Astrocyte (in vitro differentiated cells and primary cell): ENCODE results near the gene CELA2B. TPM values are rescaled to one million over a fixed set of nuclear protein-coding genes. Genes with fewer than 3 reads are reported as not detected.
"Not testable (repeated sequence)": the region's sequence is repeated elsewhere in the genome, so short reads cannot be mapped to it uniquely, and the experiment has no call there.

Experiments used
- DNase-seq: peaks from one replicate; pipeline ENCODE4 v3.0.0-alpha.2; 2010; ENCODE audit warnings: low read depth
- FAIRE-seq: peaks from 2 replicates; lab custom pipeline; 2011; peaks lifted over from hg19 to GRCh38; lab: Jason Lieb, UNC
- H2AFZ ChIP-seq: 2 replicates; pipeline ENCODE4 v1.6.0; 2012; ENCODE audit warnings: low read depth, low read length, inconsistent platforms
- H3K27ac ChIP-seq: 2 replicates; pipeline ENCODE4 v1.5.1; 2011; ENCODE audit warnings: low read depth, low read length, inconsistent platforms
- H3K27me3 ChIP-seq: 2 replicates; pipeline ENCODE4 v1.6.0; 2011; ENCODE audit warnings: low read length, inconsistent platforms; ENCODE audit not compliant: insufficient read depth
- H3K36me3 ChIP-seq: 2 replicates; pipeline ENCODE4 v1.5.1; 2011; ENCODE audit warnings: low read length, inconsistent platforms; ENCODE audit not compliant: insufficient read depth
- H3K4me1 ChIP-seq: 2 replicates; pipeline ENCODE4 v1.5.1; 2011; ENCODE audit warnings: low read length, inconsistent platforms; ENCODE audit not compliant: insufficient read depth
- H3K4me2 ChIP-seq: 2 replicates; pipeline ENCODE4 v1.6.0; 2012; ENCODE audit warnings: low read length, inconsistent platforms
- H3K4me3 ChIP-seq: 2 replicates; pipeline ENCODE4 v1.5.1; 2011; ENCODE audit warnings: low read depth, mild to moderate bottlenecking, low read length, inconsistent platforms; ENCODE audit not compliant: insufficient read depth
- H3K79me2 ChIP-seq: 2 replicates; pipeline ENCODE4 v1.6.0; 2012; ENCODE audit warnings: mild to moderate bottlenecking, low read length, inconsistent platforms; ENCODE audit not compliant: insufficient read depth
- H3K9ac ChIP-seq: 2 replicates; pipeline ENCODE4 v1.6.0; 2012; ENCODE audit warnings: mild to moderate bottlenecking, low read length, inconsistent platforms
- H3K9me3 ChIP-seq: 2 replicates; pipeline ENCODE4 v1.5.1; 2012; ENCODE audit warnings: low read depth, mild to moderate bottlenecking, low read length, inconsistent platforms; ENCODE audit not compliant: insufficient read depth
- H4K20me1 ChIP-seq: 2 replicates; pipeline ENCODE4 v1.6.0; 2012; ENCODE audit warnings: low read length, inconsistent platforms; ENCODE audit not compliant: insufficient read depth
- H3K27ac Mint-ChIP-seq: one replicate; pipeline ENCODE4 v1.8.0; 2021; ENCODE audit warnings: mild to moderate bottlenecking, mixed read lengths; ENCODE audit not compliant: unreplicated experiment
- H3K27me3 Mint-ChIP-seq: one replicate; pipeline ENCODE4 v1.8.0; 2021; ENCODE audit warnings: low read depth, mixed read lengths; ENCODE audit not compliant: unreplicated experiment
- H3K36me3 Mint-ChIP-seq: one replicate; pipeline ENCODE4 v1.8.0; 2021; ENCODE audit warnings: low read depth, mixed read lengths; ENCODE audit not compliant: unreplicated experiment
- H3K4me1 Mint-ChIP-seq: one replicate; pipeline ENCODE4 v1.8.0; 2021; ENCODE audit warnings: low read depth, mixed read lengths; ENCODE audit not compliant: unreplicated experiment
- H3K4me3 Mint-ChIP-seq: one replicate; pipeline ENCODE4 v1.8.0; 2021; ENCODE audit warnings: mild to moderate bottlenecking, moderate library complexity, mixed read lengths; ENCODE audit not compliant: unreplicated experiment
- H3K9me3 Mint-ChIP-seq: one replicate; pipeline ENCODE4 v1.8.0; 2021; ENCODE audit warnings: mild to moderate bottlenecking, mixed read lengths; ENCODE audit not compliant: unreplicated experiment
- CTCF ChIP-seq: IDR thresholded peaks from 2 replicates; pipeline ENCODE4 v1.5.1; 2011; ENCODE audit warnings: low read depth, mild to moderate bottlenecking, inconsistent platforms, low read length, moderate library complexity; ENCODE audit not compliant: insufficient read depth
- EZH2 ChIP-seq: IDR thresholded peaks from 2 replicates; pipeline ENCODE4 v1.6.1; 2012; ENCODE audit warnings: mild to moderate bottlenecking, low read length, inconsistent platforms; ENCODE audit not compliant: insufficient read depth
- total RNA-seq: library from RNA; stranded (reverse); gene quantifications from 2 replicates; pipeline ENCODE4 v1.2.1, GENCODE V29; 2021

CELA2B gene
- total RNA-seq, 1 donor from 2014 or later = not detected

DNA sequence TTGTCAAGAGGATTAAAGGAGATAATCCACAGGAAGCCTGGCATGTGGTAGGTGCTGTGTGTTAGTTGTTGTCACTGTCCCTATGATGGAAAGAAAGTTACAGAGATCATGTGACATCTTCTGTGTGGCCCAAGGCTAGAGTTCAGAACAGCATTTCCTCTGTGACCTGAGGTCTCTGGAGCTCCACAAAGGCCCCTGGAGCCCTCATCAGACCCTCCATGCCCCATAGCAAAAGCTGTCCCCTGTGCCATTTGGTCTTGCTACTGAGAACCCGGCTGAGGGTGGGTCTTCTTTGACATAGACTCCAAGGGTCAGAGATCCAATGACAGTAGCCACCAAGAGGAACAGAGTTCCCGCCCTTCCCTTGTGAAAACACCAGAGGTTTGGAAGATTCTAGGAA lies 8.1 kb downstream of the CELA2B start:
- no peaks in the 10 kb centered on the region for H4K20me1 ChIP-seq
- no peaks in the 10 kb centered on the region for H3K4me1 ChIP-seq
- H3K27me3 ChIP-seq = no peaks in the 10 kb centered on the region
- H3K9me3 Mint-ChIP-seq = peaks cover 1% of the 10 kb centered on the region
- DNase-seq (no peak), FAIRE-seq (no peak)
- no peak overlapping the region for H2AFZ ChIP-seq
- no peak overlapping the region for H3K4me2 ChIP-seq
- H3K4me3 ChIP-seq = no peak overlapping the region
- H3K4me1 Mint-ChIP-seq = no peaks in the 10 kb centered on the region
- peaks cover 11% of the 10 kb centered on the region for H3K36me3 Mint-ChIP-seq
- H3K27ac Mint-ChIP-seq = no peak overlapping the region
- no peak overlapping the region for H3K27ac ChIP-seq
- H3K9me3 ChIP-seq = no peaks in the 10 kb centered on the region
- TF ChIP-seq EZH2 = no peak
- TF ChIP-seq CTCF = no peak
- H3K4me3 Mint-ChIP-seq = no peak overlapping the region
- H3K9ac ChIP-seq = no peak overlapping the region
- H3K27me3 Mint-ChIP-seq = no peaks in the 10 kb centered on the region
- H3K79me2 ChIP-seq = no peaks in the 10 kb centered on the region
- no peaks in the 10 kb centered on the region for H3K36me3 ChIP-seq

DNA sequence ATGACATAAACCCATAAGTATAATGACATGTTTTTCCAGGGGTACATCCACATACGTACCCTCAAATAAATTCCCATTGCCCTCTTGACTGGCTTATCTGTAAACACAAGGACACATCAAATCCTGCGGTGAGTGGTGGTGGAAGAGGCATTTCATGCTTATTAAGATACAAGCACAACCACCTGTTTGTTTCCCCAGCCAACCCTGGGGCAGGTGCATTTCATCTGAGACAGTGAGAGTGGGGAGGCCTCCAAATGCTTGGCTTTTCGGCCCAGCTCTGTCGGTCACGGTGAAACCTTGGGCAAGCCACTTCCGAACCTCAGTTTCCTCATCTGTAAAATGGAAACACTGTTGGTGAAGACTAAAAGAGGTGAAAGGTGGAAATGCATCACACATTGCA lies 8.5 kb downstream of the CELA2B start:
- not testable (repeated sequence) for H3K9ac ChIP-seq, H3K79me2 ChIP-seq, H3K27me3 ChIP-seq, H4K20me1 ChIP-seq, H3K27me3 Mint-ChIP-seq, H3K27ac ChIP-seq, H3K4me1 ChIP-seq, H3K4me3 Mint-ChIP-seq, H3K9me3 Mint-ChIP-seq, DNase-seq, H3K9me3 ChIP-seq, H3K4me3 ChIP-seq, H3K4me1 Mint-ChIP-seq, H3K27ac Mint-ChIP-seq, H2AFZ ChIP-seq, H3K36me3 ChIP-seq, FAIRE-seq, H3K4me2 ChIP-seq
- peaks cover 13% of the 10 kb centered on the region for H3K36me3 Mint-ChIP-seq

DNA sequence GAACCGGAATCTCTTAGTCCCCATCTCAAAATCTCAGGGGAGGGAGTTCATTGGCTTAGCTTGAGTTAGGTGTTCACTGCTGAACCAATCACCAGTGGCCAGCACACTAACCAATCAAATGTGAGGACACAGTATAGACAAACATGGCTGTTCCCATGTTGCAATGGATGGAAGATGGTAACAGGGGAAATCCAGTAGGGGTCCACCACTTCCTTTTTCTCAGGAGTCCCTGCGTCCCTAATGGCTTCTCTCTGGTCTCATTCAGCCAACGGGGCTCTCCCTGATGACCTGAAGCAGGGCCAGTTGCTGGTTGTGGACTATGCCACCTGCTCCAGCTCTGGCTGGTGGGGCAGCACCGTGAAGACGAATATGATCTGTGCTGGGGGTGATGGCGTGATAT lies 9.7 kb downstream of the CELA2B start:
- Histone ChIP-seq H3K9ac (no peak overlapping the region), H3K9me3 (no peaks in the 10 kb centered on the region), H3K27me3 (no peaks in the 10 kb centered on the region), H3K4me1 (no peaks in the 10 kb centered on the region), H3K36me3 (no peaks in the 10 kb centered on the region), H3K4me3 (no peak overlapping the region), H3K27ac (no peak overlapping the region), H3K4me2 (no peak overlapping the region), H4K20me1 (no peaks in the 10 kb centered on the region), H3K79me2 (no peaks in the 10 kb centered on the region), H2AFZ (no peak overlapping the region)
- no peak for FAIRE-seq
- DNase-seq = no peak
- H3K27ac Mint-ChIP-seq = no peak overlapping the region
- H3K27me3 Mint-ChIP-seq = no peaks in the 10 kb centered on the region
- TF ChIP-seq CTCF = no peak
- TF ChIP-seq EZH2 = no peak
- no peaks in the 10 kb centered on the region for H3K4me1 Mint-ChIP-seq
- peaks cover 13% of the 10 kb centered on the region for H3K36me3 Mint-ChIP-seq
- H3K4me3 Mint-ChIP-seq = no peak overlapping the region
- H3K9me3 Mint-ChIP-seq = peaks cover 1% of the 10 kb centered on the region

DNA sequence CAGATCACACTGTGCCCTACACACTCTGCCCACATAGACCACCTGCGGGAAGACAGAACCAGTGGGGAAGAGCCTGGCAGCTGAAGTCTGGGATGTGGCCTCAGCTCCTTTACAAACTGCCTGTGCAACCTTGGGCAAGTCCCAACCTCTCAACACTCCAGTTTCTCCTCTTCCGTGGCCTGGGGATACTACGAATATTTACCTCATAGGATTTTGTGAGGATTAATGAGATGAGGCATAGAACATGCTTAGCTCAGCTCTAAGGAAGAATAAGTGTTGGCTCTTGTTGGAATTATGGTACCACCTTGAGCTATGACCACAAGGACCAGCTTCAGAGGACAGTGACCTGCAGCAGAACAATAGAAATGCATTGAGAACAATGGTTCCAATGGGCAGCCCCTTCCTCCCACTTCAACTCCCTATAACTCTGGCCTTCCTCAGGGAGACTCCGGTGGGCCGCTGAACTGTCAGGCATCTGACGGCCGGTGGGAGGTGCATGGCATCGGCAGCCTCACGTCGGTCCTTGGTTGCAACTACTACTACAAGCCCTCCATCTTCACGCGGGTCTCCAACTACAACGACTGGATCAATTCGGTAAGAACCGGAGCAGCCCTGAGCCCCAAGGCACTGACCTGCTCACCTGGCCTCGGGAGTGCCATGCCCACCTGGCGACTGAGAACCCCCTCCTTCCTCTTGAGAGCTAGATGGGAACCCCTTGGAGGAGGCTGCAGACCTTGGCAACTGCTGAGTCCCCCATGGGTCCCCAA lies 11.1 kb downstream of the CELA2B start:
- not testable (repeated sequence) for H3K4me1 ChIP-seq, H3K4me3 Mint-ChIP-seq, H2AFZ ChIP-seq, H3K4me3 ChIP-seq, H3K4me1 Mint-ChIP-seq, H3K4me2 ChIP-seq, H3K79me2 ChIP-seq, H3K27me3 Mint-ChIP-seq, H3K27ac Mint-ChIP-seq, H3K9ac ChIP-seq, H3K36me3 ChIP-seq, DNase-seq, H3K9me3 ChIP-seq, H3K9me3 Mint-ChIP-seq, FAIRE-seq, H4K20me1 ChIP-seq, H3K27ac ChIP-seq, H3K27me3 ChIP-seq
- peaks cover 13% of the 10 kb centered on the region for H3K36me3 Mint-ChIP-seq
